Measurements from ENCODE around the gene TNS2. TPM values are rescaled to one million over a fixed set of nuclear protein-coding genes. Genes with fewer than 3 reads are reported as not detected.
A peak's percentile ranks its signal among the peaks of the same experiment; 100 is the strongest.

Gene TNS2
- total and polyA plus RNA-seq, 9 of the 15 experiments (the other 6 are each of a cell fraction or from before 2014, with no cell fraction given), result 0.28 to 3.1 (median 1.2) TPM; not detected in 1

GRCh38 chr12:53005215-53005985, 44.5 kb upstream of the TNS2 start:
- peak in 1 of 4 experiments; percentile 55 for DNase-seq (ENCODE audit: extremely low read depth in 1 of 4, low spot score in 3 of 4)
- peaks cover 6 to 23% of the 10 kb centered on the region in 2 experiments; a peak in 3 of 5 replicates for H3K4me1 ChIP-seq (replicated peaks in 1 of 2; ENCODE audit: control insufficient read depth in 2 of 2, insufficient read depth in 2 of 2, low read length in 2 of 2)
- TSS peak; percentile 88 for BruUV-seq (replicated peaks)
- CTCF ChIA-PET (ENCODE audit: low intra/inter-chr PET ratio), result no interaction called here
- peak overlapping the region; percentile 80 for H2AFZ ChIP-seq (ENCODE audit: low read depth, low read length)
- H3K27me3 ChIP-seq (ENCODE audit: control insufficient read depth in 2 of 2, insufficient read depth in 2 of 2, low read length in 2 of 2), result no peaks in the 10 kb centered on the region
- ATAC-seq, result peak; percentile 7
- no peaks in the 10 kb centered on the region for H3K9me1 ChIP-seq (ENCODE audit: control insufficient read depth, insufficient read depth, low read length)
- H3K9me3 ChIP-seq (replicated peaks; ENCODE audit: control insufficient read depth, insufficient read depth, low read depth, low read length), result no peaks in the 10 kb centered on the region
- peak overlapping the region; percentile 76 for H3K4me3 ChIP-seq
- FAIRE-seq, result no peak
- peaks cover 55% of the 10 kb centered on the region for H3K79me2 ChIP-seq (ENCODE audit: control insufficient read depth, insufficient read depth, low read length)
- POLR2A ChIA-PET, result interaction anchor here (0.6 to 2.6 kb wide), 16 partner anchors 9 to 1119 kb away, joined by 3 to 16 read pairs (median 4); no protein-coding TSS in a partner anchor
- intact Hi-C loops (cut with micrococcal nuclease) (loop anchor here (5.0 kb wide), 1 partner anchor 42 kb away; no protein-coding TSS in a partner anchor), in situ Hi-C loops (cut with MboI) (no loop called here)
- H3K4me2 ChIP-seq (ENCODE audit: insufficient read depth, low read length), result peak overlapping the region; percentile 87
- peak overlapping the region; percentile 76 for H3K27ac ChIP-seq (ENCODE audit: extremely low read depth, low read depth, low read length)
- 0% methylated on average over 28 of the region's 28 CpGs for WGBS (ENCODE audit: insufficient coverage, low coverage, missing lambda C conversion rate)
- peaks cover 31% of the 10 kb centered on the region for H3K36me3 ChIP-seq (ENCODE audit: control insufficient read depth, insufficient read depth, low read length)
- peak overlapping the region; percentile 83 to 95 for H3K9ac ChIP-seq (ENCODE audit: insufficient read depth in 1 of 2, low read depth in 2 of 2, low read length in 2 of 2)
- peaks cover 28% of the 10 kb centered on the region; the same call in 1 of the 2 replicates for H4K20me1 ChIP-seq (replicated peaks; ENCODE audit: control insufficient read depth, insufficient read depth, low read length)
- peak; percentile 88 for TF ChIP-seq PRDM10 (IDR thresholded peaks at IDR 0.05; ENCODE audit: partially characterized antibody)
- peak; percentile 22; the same call in 1 of the 2 replicates for TF ChIP-seq SMARCA4 (IDR thresholded peaks at IDR 0.05)
- peak; percentile 59; the same call in 1 of the 2 replicates for TF ChIP-seq ZNF316 (IDR thresholded peaks at IDR 0.05)
- peak in 1 of 3 experiments; percentile 8 for TF ChIP-seq YY1 (IDR thresholded peaks at IDR 0.05; ENCODE audit: borderline replicate concordance in 1 of 3, control insufficient read depth in 1 of 3, extremely low read depth in 1 of 3, insufficient read depth in 3 of 3, insufficient read length in 1 of 3, insufficient replicate concordance in 2 of 3, low read depth in 1 of 3, low read length in 2 of 3)
- 0 out of 4 replicates have a peak, but pooled peaks of 1 of the 2 experiments have one; percentile 30 for TF ChIP-seq FOXA3 (CRISPR knock-in tag; conservative IDR thresholded peaks at IDR 0.05 in 1 of 2, IDR thresholded peaks at IDR 0.05 in 1 of 2)
- TF ChIP-seq, protein P1, sequence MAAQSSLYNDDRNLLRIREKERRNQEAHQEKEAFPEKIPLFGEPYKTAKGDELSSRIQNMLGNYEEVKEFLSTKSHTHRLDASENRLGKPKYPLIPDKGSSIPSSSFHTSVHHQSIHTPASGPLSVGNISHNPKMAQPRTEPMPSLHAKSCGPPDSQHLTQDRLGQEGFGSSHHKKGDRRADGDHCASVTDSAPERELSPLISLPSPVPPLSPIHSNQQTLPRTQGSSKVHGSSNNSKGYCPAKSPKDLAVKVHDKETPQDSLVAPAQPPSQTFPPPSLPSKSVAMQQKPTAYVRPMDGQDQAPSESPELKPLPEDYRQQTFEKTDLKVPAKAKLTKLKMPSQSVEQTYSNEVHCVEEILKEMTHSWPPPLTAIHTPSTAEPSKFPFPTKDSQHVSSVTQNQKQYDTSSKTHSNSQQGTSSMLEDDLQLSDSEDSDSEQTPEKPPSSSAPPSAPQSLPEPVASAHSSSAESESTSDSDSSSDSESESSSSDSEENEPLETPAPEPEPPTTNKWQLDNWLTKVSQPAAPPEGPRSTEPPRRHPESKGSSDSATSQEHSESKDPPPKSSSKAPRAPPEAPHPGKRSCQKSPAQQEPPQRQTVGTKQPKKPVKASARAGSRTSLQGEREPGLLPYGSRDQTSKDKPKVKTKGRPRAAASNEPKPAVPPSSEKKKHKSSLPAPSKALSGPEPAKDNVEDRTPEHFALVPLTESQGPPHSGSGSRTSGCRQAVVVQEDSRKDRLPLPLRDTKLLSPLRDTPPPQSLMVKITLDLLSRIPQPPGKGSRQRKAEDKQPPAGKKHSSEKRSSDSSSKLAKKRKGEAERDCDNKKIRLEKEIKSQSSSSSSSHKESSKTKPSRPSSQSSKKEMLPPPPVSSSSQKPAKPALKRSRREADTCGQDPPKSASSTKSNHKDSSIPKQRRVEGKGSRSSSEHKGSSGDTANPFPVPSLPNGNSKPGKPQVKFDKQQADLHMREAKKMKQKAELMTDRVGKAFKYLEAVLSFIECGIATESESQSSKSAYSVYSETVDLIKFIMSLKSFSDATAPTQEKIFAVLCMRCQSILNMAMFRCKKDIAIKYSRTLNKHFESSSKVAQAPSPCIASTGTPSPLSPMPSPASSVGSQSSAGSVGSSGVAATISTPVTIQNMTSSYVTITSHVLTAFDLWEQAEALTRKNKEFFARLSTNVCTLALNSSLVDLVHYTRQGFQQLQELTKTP (IDR thresholded peaks at IDR 0.05; ENCODE audit: low read depth in 1 of 2, partially characterized antibody in 2 of 2), result peak in 1 of 2 experiments; percentile 32
- peak; percentile 41; the same call in 1 of the 2 replicates for TF ChIP-seq C11orf30 (IDR thresholded peaks at IDR 0.05; ENCODE audit: low read depth)
- TF ChIP-seq NKRF (IDR thresholded peaks at IDR 0.05; ENCODE audit: borderline replicate concordance), result peak; percentile 72
